GM21526 (cell line): ENCODE measurements around the gene TUBAL3.

Source experiments
- ATAC-seq: cut with Tn5 transposase; IDR thresholded peaks from one replicate; pipeline ENCODE4 v1.9.1; 2021; ENCODE audit warnings: moderate library complexity; ENCODE audit not compliant: unreplicated experiment, low FRiP score

Gene TUBAL3

DNA sequence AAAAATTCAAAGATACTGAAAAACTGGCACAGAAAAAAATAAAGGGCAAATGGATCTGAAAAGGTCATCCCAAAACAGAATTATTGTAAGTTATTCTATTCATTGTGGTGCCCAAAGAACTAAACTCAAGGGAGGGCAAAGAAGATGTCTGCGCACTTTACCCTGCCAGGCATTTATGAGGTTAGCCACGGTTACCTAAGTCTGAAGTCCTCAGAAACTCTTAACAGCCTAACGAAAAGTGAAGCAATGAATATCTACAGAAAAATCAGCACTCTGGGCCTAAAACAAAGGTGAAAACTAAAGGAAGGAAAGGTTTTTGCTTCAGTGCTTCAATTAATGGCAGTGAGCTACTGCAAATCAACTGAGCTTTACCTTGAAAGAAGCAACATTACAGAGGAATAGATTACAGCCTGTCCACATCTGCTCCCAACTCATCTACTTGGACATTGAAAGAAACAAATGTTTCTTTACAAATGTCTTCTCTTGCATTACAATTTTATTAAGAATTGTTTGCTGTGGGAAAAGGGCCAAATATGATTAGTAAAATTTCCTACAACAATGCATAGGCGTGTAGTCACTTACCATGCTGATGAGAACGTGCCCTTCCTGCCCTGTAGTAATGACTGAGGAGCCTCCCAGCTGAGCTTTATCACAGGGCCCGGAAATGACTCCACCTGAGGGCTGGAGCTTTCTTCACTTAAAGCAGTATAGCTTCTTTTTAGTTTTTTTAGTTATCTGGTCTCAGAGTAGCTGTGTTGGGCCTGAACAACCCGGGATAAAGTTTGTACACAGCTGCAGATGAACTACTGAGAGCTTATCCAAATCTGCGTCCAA lies at the start of gene TUBAL3:
Gene TUBAL3 (minus strand): TSS at position 621 of the 834 bp plus-strand sequence. CDS start 36 bp downstream, at position 585.
- ATAC-seq, result no peak

DNA sequence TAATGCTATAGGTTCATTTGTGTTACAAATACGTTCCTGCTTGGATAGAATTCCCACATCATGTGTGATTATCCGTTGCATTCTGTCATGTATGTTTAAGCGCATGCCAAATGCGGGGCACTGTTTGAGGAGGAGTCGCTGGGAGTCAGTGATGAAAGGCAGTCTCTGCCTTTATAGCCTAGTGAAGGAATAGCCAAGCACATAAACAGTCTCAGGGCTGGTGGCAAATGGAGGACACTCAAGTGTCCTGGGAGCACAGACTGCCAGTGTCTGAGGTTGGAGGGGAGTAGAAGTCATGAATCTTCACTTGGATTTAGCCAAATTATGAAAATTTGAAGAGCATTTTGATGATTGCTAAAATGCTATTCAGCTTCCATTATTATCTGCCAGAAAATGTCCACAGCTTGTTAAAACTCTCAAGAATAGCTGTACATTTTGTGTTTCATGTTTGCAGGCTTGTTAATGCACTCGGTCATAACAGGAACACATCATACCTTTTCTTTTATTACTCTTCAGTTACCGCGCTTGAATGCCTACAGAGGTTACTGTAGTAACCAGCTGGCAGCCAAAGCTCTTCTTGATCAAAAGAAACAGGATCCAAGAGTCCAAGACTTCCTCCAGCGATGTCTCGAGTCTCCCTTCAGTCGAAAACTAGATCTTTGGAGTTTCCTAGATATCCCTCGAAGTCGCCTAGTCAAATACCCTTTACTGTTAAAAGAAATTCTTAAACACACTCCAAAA lies 49.3 kb upstream of the TUBAL3 start:
- no peak for ATAC-seq

DNA sequence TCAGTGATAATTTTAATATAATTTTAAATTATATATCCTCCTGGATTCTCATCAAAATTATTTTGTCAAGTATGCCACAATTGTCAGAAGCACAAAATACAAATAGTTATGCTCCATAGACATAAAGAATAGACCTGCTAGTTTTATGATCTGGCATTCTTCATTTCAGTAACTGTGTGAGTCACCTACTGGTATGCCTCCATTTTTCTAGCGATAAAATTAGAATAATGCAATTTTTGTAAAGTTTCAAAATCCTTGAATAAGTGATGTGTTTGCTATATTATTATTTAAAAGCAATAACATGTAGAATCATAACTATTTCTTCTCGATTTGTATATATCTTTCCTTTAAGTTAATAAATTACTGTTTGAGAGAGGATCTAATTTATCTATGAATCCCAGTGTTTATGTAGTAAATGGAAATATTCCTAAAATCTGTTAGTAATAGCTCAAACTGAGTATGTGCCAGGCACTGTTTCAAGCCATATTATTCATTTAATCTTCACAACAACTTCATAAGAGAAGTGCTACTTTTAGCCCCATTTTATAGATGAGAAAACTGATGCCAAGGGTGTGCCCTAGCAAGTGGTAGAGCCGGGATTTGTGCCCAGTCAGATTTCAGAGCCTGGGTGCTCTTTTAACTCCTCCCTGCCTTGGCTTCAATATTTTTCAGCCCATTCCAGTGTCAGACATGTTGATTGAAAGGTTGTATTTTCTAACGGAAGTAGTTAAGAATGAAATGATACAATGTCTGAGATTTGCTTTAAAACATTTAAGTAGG lies 46.2 kb upstream of the TUBAL3 start:
- no peak for ATAC-seq

DNA sequence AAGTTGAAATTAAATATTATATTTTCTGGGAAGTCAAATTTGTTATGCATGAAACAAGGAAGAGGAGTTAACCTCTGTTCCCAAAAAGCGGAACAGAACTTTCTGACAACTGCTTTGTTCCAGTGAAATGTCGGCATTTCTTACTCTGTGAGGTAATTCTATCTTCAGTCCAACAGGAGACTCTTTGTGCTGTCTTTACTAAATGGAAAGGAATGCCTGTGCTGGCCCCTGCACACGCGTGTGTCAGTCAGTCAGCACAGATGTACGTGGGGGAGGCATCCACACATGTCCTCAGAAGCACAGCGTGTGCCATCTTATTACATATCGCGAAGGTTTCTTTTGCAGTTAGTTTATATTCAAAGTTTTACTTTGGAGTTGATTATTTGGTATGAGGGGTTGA lies 45.2 kb upstream of the TUBAL3 start:
- ATAC-seq, result no peak

DNA sequence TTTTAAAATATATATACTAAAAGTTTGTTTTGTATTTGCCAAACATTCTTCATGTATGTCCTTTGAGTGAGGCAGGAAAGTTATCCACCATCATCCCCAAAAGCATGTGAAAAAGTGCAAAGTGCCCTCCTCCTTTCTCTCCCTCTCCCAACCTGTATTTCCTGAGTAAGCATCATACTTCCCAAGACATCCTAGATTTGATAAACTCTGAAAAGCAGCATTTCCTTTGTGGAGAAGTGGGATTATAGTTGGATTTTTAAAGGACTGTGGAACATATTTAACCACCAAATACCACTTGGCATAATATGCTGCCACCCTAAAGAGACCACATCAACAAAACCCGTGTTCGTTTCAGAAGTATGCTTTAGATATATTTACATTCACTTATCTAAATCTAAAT lies 44.6 kb upstream of the TUBAL3 start:
- no peak for ATAC-seq

DNA sequence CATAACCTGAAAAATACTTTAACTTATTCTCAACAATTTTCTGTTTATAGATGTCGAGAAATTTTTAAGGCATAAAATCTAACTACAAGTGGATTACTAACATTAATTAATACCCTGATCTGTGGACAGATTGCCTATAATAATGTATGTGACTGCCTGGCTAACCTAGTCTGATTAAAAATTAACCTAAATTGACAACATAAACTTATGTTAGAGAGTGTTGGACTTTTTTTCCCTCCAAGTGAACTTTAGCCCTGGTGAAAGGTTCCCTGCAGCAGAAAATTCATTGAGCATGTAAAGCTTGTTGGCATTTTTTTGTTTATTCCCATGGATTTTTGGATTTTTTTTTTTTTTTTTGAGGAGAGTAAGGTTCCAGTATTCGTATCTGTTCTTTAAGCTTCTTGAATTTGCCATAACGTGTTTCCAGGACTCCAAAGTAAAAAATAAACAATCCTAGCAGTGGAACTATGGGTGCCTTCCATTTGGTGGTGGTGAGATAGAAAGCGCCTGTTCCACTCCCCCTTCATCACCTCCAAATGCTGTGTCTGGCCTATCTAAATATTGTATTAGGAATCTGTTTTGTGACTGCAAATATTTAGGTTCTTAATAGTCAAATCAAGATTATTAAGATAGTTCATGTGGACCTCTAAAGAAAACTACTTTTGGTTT lies 43.8 kb upstream of the TUBAL3 start:
- ATAC-seq, result no peak

DNA sequence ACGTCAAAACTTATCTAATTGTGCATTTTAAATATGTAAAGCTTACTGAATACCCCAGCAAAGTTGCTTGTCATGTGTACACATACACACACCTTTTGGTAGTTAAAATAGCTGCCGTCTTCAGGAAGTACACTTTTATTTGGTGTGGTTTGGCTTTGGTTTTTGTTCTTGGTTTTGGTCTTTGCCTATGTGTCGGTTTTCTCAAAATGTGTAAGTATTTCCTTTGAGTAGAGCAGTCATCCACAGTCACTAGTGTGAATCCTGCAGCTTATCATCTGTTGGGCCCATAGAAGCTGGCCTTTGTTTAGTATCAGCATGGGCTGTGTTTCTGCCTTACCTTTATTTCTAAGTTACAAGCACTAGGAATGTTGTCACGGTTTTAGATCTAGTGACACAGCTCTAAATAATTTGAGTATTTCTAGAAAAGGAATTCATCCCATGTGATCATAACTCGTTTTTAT lies 43.0 kb upstream of the TUBAL3 start:
- peak; percentile 73 for ATAC-seq

DNA sequence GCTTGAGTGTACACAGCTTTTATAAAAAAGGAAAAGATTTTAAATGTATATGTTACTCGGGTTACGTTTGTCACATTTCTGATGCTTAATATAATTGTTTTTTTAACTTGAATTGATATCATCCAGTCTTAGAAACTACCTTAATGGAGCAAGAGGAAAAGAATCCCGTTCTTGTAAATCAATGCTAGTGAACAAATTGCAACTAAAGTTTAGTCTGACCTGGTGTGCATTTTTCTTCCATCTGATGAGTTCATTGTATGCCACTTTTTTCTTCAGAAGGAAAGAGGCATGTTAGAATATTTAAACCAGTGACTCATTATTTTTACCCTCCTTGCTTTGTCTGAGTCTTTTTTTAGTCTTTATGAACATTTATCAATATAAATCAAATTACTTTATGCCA lies 42.4 kb upstream of the TUBAL3 start:
- ATAC-seq, result no peak

DNA sequence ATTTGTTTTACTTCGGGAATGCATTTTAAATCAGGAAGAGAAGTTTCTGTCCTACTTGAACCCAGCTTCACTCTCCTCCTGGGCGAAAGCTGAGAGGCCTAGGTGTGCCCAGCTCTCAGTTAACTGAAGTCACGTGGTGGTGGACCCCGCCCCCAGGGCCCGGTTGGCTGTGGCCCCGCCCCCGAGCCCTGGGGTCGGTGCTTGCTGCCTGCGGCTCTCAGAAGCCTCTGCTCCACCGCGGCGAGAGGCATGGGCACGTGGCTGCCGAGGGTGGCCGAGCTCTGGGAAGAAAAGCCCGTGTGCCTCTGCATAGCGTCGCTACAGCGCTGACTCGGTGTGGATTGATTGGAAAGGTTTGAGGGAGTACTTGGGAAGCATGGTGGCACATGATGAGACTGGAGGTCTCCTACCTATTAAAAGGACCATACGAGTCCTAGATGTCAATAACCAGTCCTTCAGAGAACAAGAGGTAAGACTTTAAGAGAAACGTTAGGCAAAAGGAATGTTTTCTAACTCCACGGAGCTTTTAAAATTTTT lies 41.8 kb upstream of the TUBAL3 start:
- no peak for ATAC-seq

DNA sequence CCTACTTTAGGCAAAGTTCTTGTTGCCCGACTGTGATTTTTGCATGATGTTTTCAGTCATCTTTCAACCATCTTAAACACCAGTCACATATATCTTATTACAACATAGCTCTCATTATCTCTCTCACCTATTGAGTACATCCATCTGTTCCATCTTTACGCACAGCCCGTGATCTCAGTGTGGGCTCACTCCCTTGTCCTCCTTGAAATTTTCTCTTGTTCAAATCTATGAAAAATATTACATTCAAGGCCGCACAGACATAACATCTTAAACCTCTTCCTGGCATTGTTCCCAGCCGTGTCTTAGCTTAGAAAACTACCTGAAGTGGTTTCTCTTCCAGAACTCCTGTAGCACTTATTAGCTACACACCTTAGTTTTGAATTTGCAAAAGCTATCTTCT lies 40.4 kb upstream of the TUBAL3 start:
- no peak for ATAC-seq

DNA sequence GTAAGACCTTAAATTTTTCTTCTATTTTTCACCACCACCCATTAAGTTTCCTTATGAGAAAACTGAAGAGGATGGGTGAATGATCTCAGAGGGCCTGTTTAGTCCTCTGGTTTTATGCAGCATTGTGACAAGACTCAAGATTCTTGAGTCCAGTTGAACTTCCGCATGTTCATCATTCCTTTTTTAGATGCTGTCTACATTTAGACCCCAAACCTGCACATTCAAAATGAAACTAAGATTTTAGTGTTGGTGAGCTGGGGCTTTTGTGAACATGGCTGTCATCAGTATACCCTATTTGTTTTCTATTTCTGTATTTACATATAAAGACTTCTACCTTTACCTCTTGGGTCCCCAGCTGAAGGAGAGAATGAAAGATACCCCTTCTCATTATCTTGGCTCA lies 38.8 kb upstream of the TUBAL3 start:
- ATAC-seq, result peak; percentile 68

DNA sequence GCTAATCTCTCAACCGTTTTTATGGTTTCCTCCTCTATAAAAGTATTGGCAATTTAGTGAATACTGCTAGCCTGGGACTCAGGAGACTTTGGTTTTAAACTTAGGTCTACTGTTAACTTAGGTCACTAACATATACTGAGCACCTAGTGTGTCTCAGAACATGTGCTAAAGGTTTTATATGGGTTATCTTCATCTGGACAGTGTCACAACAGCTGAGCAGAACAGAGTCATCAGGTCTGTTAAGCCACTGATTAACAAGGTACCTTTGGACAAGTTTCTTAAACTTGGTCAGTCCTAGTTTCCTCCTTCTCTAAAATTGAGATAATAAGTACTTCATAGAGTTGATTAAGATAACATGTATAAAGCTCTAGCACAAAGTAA lies 38.4 kb upstream of the TUBAL3 start:
- no peak for ATAC-seq

DNA sequence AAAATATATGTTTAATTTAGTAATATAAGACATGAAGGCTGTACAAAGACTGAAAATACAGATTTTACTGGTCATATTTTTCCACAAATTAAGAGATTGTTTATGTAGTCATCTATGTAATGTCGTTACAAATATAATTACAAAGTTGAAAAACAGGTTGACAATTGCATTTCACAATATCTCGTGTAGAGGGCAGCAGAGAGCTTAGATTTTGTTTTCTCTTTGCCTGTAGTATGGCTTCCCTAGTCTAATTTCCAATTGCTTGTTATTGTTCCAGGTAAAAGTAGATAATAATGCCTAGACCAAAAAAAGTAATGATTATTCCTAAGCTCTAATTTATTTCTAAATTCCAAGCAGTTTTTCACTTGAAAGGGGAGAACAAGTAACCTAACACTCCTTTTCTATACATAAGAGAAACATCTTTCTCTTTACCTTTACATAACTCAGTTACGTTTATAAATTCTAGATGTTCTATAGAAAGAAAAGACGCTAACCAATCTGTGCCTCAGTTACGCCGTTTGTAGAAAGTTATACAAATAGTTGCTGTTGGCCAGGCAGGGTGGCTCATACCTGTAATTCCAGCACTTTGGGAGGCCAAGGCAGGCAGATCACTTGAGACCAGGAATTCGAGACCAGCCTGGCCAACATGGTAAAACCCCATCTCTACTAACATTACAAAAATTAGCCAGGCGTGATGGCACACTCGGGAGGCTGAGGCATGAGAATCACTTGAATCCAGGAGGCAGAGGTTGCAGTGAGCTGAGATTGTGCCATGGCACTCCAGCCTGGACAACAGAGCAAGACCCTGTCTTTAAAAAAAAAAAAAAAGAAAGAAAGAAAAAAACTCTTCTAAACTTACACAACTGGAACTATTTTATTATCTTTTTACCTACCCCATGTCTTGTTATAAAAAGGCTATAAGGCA lies 37.7 kb upstream of the TUBAL3 start:
- no peak for ATAC-seq

DNA sequence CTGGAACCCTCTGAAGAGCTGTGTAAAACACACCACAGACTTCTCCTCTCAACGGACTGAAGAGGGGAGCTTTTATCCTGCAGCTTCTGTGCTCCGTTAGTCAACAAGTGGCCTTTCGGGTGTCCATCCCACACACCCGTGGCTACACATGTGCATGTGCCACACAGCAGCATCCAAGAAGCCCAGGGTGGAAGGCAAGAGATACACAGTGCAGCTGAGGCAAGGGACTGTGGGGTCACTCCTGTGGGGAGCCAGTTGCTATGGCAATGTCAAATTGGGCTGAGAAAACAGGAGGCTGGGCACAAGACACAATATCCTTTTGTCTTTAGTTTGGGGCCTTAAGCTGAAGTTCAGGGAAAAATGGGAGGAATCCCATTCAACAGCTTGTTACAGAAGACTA lies 36.5 kb upstream of the TUBAL3 start:
- no peak for ATAC-seq

DNA sequence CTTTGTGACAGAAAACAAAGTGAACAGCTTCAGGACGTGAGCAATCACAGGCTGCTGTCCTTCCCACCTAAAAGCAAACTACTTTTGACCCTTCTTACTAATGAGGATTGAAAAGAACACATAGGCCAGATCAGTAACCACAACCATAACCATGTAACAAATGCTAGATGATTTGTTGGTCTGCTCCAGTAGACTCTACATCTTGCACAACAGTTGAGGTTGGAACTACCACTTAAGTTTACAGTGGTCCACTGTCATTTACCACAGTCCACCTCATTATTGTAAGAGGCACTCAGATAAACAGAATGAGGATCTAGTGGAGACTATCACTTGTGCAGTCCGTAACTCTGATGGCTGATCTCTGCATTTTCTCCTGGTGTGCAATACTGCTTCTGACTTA lies 35.6 kb upstream of the TUBAL3 start:
- no peak for ATAC-seq

DNA sequence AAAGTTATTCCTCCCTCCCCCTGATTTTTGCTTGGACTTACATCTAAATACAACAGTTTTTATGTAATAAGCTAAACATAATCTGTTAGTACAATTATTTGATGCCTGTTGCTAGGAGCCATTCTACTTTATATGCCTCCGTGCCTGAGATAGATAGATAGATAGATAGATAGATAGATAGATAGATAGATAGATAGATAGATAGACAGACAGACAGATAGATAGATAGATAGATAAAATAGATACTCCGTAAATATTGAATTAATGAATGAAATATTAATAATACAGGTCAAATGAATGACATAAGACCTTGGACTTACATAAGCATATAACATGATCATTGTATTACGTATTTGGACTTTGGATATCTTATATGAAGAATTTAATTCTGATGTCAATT lies 30.7 kb upstream of the TUBAL3 start:
- no peak for ATAC-seq

DNA sequence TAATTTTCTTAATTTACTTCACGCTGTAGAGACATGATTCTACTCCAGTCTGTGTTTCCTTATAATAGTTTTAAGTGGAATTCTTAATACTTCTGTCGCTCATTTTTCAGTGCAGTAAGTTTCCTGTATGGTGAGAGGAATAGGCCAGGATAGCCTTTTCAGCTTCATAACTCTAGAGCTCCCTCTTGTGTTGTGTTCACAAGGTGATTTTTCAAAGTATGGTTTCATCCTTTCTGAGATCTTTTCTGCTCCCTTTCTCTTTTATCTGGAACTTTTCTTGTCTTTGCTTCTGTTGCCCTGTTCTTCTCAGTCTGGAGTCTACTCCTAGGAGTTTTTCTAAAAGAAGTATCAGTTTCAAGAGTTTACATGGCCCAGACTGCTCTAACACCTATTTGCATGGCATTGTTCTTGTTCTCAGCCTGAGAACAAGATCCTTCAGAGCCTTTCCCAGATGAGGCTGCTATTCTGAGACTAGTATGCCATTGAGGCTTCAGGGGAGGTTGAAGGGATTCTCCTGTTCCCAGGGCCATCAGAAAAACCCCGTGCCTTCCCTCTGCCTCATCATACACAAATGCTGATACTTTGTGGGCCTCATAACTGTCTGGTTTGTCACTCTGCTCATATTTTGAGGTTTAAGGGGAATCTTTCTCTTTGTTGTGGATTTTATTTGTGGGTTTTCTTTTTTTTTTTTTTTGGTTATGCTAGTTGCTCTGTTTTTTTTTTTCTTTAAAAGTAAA lies 29.6 kb upstream of the TUBAL3 start:
- ATAC-seq, result no peak

DNA sequence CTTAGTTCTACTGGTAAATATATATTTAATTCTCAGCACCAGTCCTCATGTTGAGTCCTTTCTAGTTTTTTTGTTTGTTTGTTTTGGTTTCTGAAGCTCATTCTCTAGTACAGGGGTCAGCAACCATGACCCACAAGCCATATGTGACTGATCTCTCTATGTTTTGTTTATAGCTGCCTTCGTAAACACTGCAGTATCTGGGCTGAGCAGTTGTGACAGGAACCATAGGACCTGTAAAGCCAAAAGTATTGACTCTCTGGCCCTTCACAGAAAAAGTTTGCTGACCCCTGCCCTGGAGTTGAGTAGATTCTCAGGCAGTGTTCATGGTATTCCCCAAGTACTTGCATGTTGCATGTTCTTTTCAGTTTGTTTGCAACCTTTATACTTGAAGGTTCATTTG lies 28.6 kb upstream of the TUBAL3 start:
- ATAC-seq, result no peak

DNA sequence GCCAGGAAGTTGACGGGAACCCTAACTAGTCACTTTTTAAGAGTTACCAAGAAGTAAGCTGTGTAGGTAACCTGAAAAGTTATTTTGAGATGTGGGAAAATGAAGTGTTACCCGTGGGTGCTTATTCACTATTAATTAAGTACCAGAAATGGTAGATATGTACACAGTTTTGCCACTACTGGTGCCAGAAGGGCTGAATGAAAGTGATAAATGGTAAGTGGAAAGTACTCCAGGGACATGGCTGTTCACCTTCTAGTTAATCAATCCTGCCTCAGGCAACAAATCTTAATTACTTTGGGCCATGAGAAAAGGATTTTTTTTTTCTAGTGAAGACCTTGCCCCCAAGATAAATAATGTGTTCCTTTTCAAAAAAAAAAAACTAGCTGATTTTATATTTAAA lies 23.5 kb upstream of the TUBAL3 start:
- ATAC-seq, result no peak
